Neural cell (in vitro differentiated cells): Measurements from ENCODE around the gene THRB. TPM values are rescaled to one million over a fixed set of nuclear protein-coding genes. Genes with fewer than 3 reads are reported as not detected.

ENCODE experiments used
- H2AFZ ChIP-seq: fragments of 200-600, 300-800 bp; sonication (generic), shearing (Covaris generic); 2 replicates; pipeline ENCODE4 v1.6.0; 2014; ENCODE audit warnings: low read depth, mild to moderate bottlenecking, antibody characterized with exemption, low read length, moderate library complexity
- H3F3A ChIP-seq: fragments of 200-600 bp; shearing (Covaris generic); 2 replicates; pipeline ENCODE4 v1.6.1; 2016; ENCODE audit warnings: mild to moderate bottlenecking, moderate library complexity, mixed read lengths, antibody characterized with exemption, low read length; ENCODE audit not compliant: insufficient read depth, poor library complexity, severe bottlenecking
- H3K27ac ChIP-seq: fragments of 200-600, 300-800 bp; sonication (generic), shearing (Covaris generic); 2 replicates; pipeline ENCODE4 v1.5.1; 2014; ENCODE audit warnings: mild to moderate bottlenecking, low read length, moderate library complexity
- H3K27me3 ChIP-seq: fragments of 300-800, 200-600 bp; sonication (generic), shearing (Covaris generic); 2 replicates; pipeline ENCODE4 v1.6.0; 2014; ENCODE audit warnings: mild to moderate bottlenecking, low read depth, low read length, moderate library complexity; ENCODE audit not compliant: insufficient read depth
- H3K36me3 ChIP-seq: fragments of 300-800, 200-600 bp; sonication (generic), shearing (Covaris generic); 2 replicates; pipeline ENCODE4 v1.5.1; 2014; ENCODE audit warnings: mild to moderate bottlenecking, antibody characterized with exemption, low read length, moderate library complexity; ENCODE audit not compliant: insufficient read depth
- H3K4me2 ChIP-seq: fragments of 300-800, 200-600 bp; sonication (generic), shearing (Covaris generic); 2 replicates; pipeline ENCODE4 v1.6.0; 2014; ENCODE audit warnings: mild to moderate bottlenecking, low read length
- H3K4me3 ChIP-seq: fragments of 300-800, 200-600 bp; sonication (generic), shearing (Covaris generic); 2 replicates; pipeline ENCODE4 v1.5.1; 2014; ENCODE audit warnings: mild to moderate bottlenecking, low read length, moderate library complexity
- H3K79me2 ChIP-seq: fragments of 200-600 bp; shearing (Covaris generic); replicated peaks from 2 replicates; pipeline ENCODE4 v1.6.0; 2014; ENCODE audit warnings: mild to moderate bottlenecking, low read length, moderate library complexity; ENCODE audit not compliant: insufficient read depth
- H3K9ac ChIP-seq: fragments of 300-800, 200-600 bp; sonication (generic), shearing (Covaris generic); 2 replicates; pipeline ENCODE4 v1.6.1; 2016; ENCODE audit warnings: mild to moderate bottlenecking, low read length, mixed read lengths
- H3K9me2 ChIP-seq: fragments of 200-600 bp; shearing (Covaris generic); 2 replicates; pipeline ENCODE4 v1.6.1; 2016; ENCODE audit warnings: mild to moderate bottlenecking, low read length, mixed read lengths; ENCODE audit not compliant: insufficient read depth
- H3K9me3 ChIP-seq: fragments of 200-600, 300-800 bp; sonication (generic), shearing (Covaris generic); 2 replicates; pipeline ENCODE4 v1.6.1; 2016; ENCODE audit warnings: mild to moderate bottlenecking, mixed run types, low read length, moderate library complexity, mixed read lengths
- H4K20me1 ChIP-seq: fragments of 200-600 bp; shearing (Covaris generic); 2 replicates; pipeline ENCODE4 v1.6.1; 2016; ENCODE audit warnings: mild to moderate bottlenecking, mixed run types; ENCODE audit not compliant: insufficient read depth
- EP300 ChIP-seq: fragments of 450-650 bp; conservative IDR thresholded peaks from 2 replicates; pipeline ENCODE4 v1.6.1; 2014; ENCODE audit warnings: antibody characterized with exemption, mild to moderate bottlenecking, moderate library complexity; ENCODE audit not compliant: poor library complexity, severe bottlenecking
- EZH2 ChIP-seq: fragments of 200-600, 300-800 bp; shearing (Covaris generic), sonication (generic); IDR thresholded peaks from 2 replicates; pipeline ENCODE4 v1.6.1; 2014; ENCODE audit warnings: antibody characterized with exemption, low read length, borderline replicate concordance, mild to moderate bottlenecking; ENCODE audit not compliant: insufficient read depth, poor library complexity, severe bottlenecking
- MXI1 ChIP-seq: fragments of 450-650 bp; conservative IDR thresholded peaks from 2 replicates; pipeline ENCODE4 v1.6.1; 2014; ENCODE audit warnings: antibody characterized with exemption, mild to moderate bottlenecking; ENCODE audit not compliant: poor library complexity, severe bottlenecking
- POLR2AphosphoS5 ChIP-seq: IDR thresholded peaks from 2 replicates; pipeline ENCODE4 v1.6.1; 2012
- RAD21 ChIP-seq: fragments of 450-650 bp; conservative IDR thresholded peaks from 2 replicates; pipeline ENCODE4 v1.6.1; 2014; ENCODE audit warnings: antibody characterized with exemption, mild to moderate bottlenecking, moderate library complexity
- SMC3 ChIP-seq: fragments of 450-650 bp; conservative IDR thresholded peaks from 2 replicates; pipeline ENCODE4 v1.6.1; 2014; ENCODE audit warnings: antibody characterized with exemption, mild to moderate bottlenecking, moderate library complexity; ENCODE audit not compliant: poor library complexity
- TAF1 ChIP-seq: IDR thresholded peaks from 2 replicates; pipeline ENCODE4 v1.6.1; 2012; ENCODE audit warnings: low read depth
- polyA plus RNA-seq: library from polyadenylated mRNA; depleted of rRNA; stranded (reverse); fragments of >200 nt; gene quantifications from 2 replicates; pipeline ENCODE4 v1.2.3, GENCODE V29; 2014
- TF ChIP-seq, protein P1 (sequence below): fragments of 450-650 bp; IDR thresholded peaks from 2 replicates; pipeline ENCODE4 v1.5.1; 2014; ENCODE audit warnings: antibody characterized with exemption, mild to moderate bottlenecking, moderate library complexity; ENCODE audit not compliant: poor library complexity, severe bottlenecking
- TF ChIP-seq, protein P2 (sequence below): IDR thresholded peaks from 2 replicates; pipeline ENCODE4 v1.6.1; 2012; ENCODE audit warnings: borderline replicate concordance

Gene THRB
- polyA plus RNA-seq, 1 donor from 2014 or later = 1.7 TPM

DNA sequence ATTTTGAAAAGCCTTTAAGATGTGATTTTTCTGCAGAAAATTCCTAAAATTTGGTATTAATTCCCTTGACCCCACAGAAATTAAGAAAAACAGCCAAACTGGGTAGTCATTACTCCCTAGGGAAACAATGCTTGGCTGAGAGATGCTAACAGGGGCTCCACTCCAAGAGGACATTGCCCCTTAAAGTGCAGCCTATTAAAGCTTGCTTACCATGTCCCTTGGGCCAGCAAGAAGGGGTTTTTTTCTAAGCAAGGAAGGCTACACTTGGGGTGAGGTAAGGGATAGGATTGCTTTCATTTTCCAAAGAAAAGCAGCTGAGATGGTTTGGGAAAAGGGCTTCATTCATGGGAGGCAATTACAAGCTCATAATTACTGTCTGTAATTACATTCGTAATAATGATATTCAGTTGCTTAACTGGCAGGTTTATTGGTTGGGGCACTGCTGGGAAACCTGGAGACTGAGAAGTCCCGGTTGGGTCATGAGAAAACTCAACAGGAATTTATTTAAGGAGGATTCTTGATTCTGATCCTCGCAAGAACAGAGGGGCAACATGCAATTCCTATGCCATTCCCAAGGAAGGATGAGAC lies 302.1 kb downstream of the THRB start:
- no peak overlapping the region for H3K9ac ChIP-seq
- no peak overlapping the region for H3K4me2 ChIP-seq
- no peaks in the 10 kb centered on the region for H4K20me1 ChIP-seq
- H3K4me3 ChIP-seq = no peak overlapping the region
- H2AFZ ChIP-seq = no peak overlapping the region
- no peaks in the 10 kb centered on the region for H3F3A ChIP-seq
- H3K9me3 ChIP-seq = no peaks in the 10 kb centered on the region
- H3K36me3 ChIP-seq = no peaks in the 10 kb centered on the region
- H3K9me2 ChIP-seq = no peaks in the 10 kb centered on the region
- H3K79me2 ChIP-seq = no peaks in the 10 kb centered on the region
- no peaks in the 10 kb centered on the region for H3K27me3 ChIP-seq
- TF ChIP-seq TAF1 (no peak), EZH2 (no peak), EP300 (no peak), SMC3 (no peak), POLR2AphosphoS5 (no peak), RAD21 (no peak), MXI1 (no peak)
- TF ChIP-seq, protein P1, sequence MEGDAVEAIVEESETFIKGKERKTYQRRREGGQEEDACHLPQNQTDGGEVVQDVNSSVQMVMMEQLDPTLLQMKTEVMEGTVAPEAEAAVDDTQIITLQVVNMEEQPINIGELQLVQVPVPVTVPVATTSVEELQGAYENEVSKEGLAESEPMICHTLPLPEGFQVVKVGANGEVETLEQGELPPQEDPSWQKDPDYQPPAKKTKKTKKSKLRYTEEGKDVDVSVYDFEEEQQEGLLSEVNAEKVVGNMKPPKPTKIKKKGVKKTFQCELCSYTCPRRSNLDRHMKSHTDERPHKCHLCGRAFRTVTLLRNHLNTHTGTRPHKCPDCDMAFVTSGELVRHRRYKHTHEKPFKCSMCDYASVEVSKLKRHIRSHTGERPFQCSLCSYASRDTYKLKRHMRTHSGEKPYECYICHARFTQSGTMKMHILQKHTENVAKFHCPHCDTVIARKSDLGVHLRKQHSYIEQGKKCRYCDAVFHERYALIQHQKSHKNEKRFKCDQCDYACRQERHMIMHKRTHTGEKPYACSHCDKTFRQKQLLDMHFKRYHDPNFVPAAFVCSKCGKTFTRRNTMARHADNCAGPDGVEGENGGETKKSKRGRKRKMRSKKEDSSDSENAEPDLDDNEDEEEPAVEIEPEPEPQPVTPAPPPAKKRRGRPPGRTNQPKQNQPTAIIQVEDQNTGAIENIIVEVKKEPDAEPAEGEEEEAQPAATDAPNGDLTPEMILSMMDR = no peak
- TF ChIP-seq, protein P2, sequence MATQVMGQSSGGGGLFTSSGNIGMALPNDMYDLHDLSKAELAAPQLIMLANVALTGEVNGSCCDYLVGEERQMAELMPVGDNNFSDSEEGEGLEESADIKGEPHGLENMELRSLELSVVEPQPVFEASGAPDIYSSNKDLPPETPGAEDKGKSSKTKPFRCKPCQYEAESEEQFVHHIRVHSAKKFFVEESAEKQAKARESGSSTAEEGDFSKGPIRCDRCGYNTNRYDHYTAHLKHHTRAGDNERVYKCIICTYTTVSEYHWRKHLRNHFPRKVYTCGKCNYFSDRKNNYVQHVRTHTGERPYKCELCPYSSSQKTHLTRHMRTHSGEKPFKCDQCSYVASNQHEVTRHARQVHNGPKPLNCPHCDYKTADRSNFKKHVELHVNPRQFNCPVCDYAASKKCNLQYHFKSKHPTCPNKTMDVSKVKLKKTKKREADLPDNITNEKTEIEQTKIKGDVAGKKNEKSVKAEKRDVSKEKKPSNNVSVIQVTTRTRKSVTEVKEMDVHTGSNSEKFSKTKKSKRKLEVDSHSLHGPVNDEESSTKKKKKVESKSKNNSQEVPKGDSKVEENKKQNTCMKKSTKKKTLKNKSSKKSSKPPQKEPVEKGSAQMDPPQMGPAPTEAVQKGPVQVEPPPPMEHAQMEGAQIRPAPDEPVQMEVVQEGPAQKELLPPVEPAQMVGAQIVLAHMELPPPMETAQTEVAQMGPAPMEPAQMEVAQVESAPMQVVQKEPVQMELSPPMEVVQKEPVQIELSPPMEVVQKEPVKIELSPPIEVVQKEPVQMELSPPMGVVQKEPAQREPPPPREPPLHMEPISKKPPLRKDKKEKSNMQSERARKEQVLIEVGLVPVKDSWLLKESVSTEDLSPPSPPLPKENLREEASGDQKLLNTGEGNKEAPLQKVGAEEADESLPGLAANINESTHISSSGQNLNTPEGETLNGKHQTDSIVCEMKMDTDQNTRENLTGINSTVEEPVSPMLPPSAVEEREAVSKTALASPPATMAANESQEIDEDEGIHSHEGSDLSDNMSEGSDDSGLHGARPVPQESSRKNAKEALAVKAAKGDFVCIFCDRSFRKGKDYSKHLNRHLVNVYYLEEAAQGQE = no peak
- no peak overlapping the region for H3K27ac ChIP-seq

DNA sequence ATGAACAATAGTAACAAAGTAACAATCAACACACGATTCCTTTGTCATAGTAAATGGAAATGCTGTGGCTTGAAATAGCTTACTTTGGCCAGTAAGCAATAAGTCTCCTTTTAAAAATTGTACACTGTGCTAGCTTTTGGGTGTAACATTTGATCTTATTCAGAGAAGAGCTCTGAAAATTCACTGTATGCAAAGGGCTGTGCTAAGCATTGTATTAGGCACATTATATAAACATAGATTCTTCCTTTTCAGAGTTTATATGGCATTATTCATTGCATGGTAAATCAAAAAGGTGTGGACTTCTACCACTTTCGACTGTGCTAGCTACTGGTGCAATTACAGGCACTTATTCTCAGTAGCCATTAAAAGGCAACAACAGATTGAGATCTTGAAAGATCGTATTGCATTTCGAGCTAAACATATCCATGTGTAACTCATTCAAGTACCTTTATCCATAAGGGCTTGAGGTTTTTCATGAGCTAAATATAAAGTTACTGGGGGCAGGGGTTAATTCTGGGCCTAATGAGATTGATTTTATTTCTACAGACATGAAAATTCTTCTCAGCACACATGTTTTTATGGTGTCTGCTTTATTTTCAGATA lies 302.7 kb downstream of the THRB start:
- Histone ChIP-seq H3K4me3 (no peak overlapping the region), H2AFZ (no peak overlapping the region), H3K79me2 (no peaks in the 10 kb centered on the region), H3F3A (no peaks in the 10 kb centered on the region), H3K4me2 (no peak overlapping the region), H3K9me3 (no peaks in the 10 kb centered on the region), H3K27ac (no peak overlapping the region), H3K27me3 (no peaks in the 10 kb centered on the region), H4K20me1 (no peaks in the 10 kb centered on the region), H3K9me2 (no peaks in the 10 kb centered on the region), H3K9ac (no peak overlapping the region), H3K36me3 (no peaks in the 10 kb centered on the region)
- TF ChIP-seq EZH2 = no peak
- no peak for TF ChIP-seq TAF1
- TF ChIP-seq EP300 = no peak
- TF ChIP-seq SMC3 = no peak
- TF ChIP-seq RAD21 = no peak
- no peak for TF ChIP-seq POLR2AphosphoS5
- TF ChIP-seq, protein P1 = no peak
- no peak for TF ChIP-seq MXI1
- TF ChIP-seq, protein P2 = no peak
